Inferior parietal cortex (tissue), 1 donor: ENCODE results near the gene COL19A1.
A peak's percentile ranks its signal among the peaks of the same experiment; 100 is the strongest.
"Not testable (repeated sequence)": the region's sequence is repeated elsewhere in the genome, so short reads cannot be mapped to it uniquely, and the experiment has no call there.

Experiments
- DNase-seq: peaks from one replicate; pipeline ENCODE4 v3.0.0-alpha.2; 2016; ENCODE audit errors: extremely low spot score

The COL19A1 gene

GRCh38 chr6:69866351-69866769 is at the start of gene COL19A1:
TSS of gene COL19A1 (plus strand) at chr6:69866556. CDS start at chr6:69879568, 13,012 bp downstream.
- no peak for DNase-seq

- no peak for DNase-seq
Measured at GRCh38 chr6:69816569-69816968, 49.8 kb upstream of the COL19A1 start.

GRCh38 chr6:69817358-69817757 is 49.0 kb upstream of the COL19A1 start:
- DNase-seq: no peak

GRCh38 chr6:69818223-69818930 is 48.0 kb upstream of the COL19A1 start:
- no peak for DNase-seq

- no peak for DNase-seq
Measured at GRCh38 chr6:69819138-69819537, 47.2 kb upstream of the COL19A1 start.

- DNase-seq: no peak
Measured at GRCh38 chr6:69820018-69820417, 46.3 kb upstream of the COL19A1 start.

GRCh38 chr6:69820438-69820837 is 45.9 kb upstream of the COL19A1 start:
- no peak for DNase-seq

- not testable (repeated sequence) for DNase-seq
Measured at GRCh38 chr6:69824355-69824754, 42.0 kb upstream of the COL19A1 start.

GRCh38 chr6:69825904-69826303 is 40.5 kb upstream of the COL19A1 start:
- DNase-seq: no peak

- no peak for DNase-seq
Measured at GRCh38 chr6:69827276-69827893, 39.0 kb upstream of the COL19A1 start.

- no peak for DNase-seq
Measured at GRCh38 chr6:69832558-69832957, 33.8 kb upstream of the COL19A1 start.

- DNase-seq: peak; percentile 76
Measured at GRCh38 chr6:69835414-69836179, 30.8 kb upstream of the COL19A1 start.

GRCh38 chr6:69841862-69842261 is 24.5 kb upstream of the COL19A1 start:
- DNase-seq: no peak

GRCh38 chr6:69843189-69843588 is 23.2 kb upstream of the COL19A1 start:
- no peak for DNase-seq

GRCh38 chr6:69846312-69846711 is 20.0 kb upstream of the COL19A1 start:
- no peak for DNase-seq

GRCh38 chr6:69846770-69847491 is 19.4 kb upstream of the COL19A1 start:
- no peak for DNase-seq

GRCh38 chr6:69847492-69847788 is 18.9 kb upstream of the COL19A1 start:
- DNase-seq: no peak

GRCh38 chr6:69848552-69848951 is 17.8 kb upstream of the COL19A1 start:
- DNase-seq: no peak

- no peak for DNase-seq
Measured at GRCh38 chr6:69852706-69853105, 13.7 kb upstream of the COL19A1 start.

GRCh38 chr6:69861986-69862385 is 4.4 kb upstream of the COL19A1 start:
- no peak for DNase-seq

GRCh38 chr6:69863766-69864165 is 2.6 kb upstream of the COL19A1 start:
- no peak for DNase-seq

- DNase-seq: no peak
Measured at GRCh38 chr6:69865126-69865525, 1.2 kb upstream of the COL19A1 start.
